ENCODE measurements around the gene S100A2.
A peak's percentile ranks its signal among the peaks of the same experiment; 100 is the strongest.
"Not testable (repeated sequence)": the region's sequence is repeated elsewhere in the genome, so short reads cannot be mapped to it uniquely, and the experiment has no call there.

S100A2 gene

GRCh38 chr1:153588033-153588432 lies 22.4 kb upstream of the S100A2 start:
- not testable (repeated sequence) for DNase-seq

GRCh38 chr1:153587314-153587713 lies 21.7 kb upstream of the S100A2 start:
- no peak for DNase-seq

- DNase-seq, result no peak
Measured at GRCh38 chr1:153586347-153586746, 20.7 kb upstream of the S100A2 start.

- no peak for DNase-seq
Measured at GRCh38 chr1:153585006-153585405, 19.4 kb upstream of the S100A2 start.

- no peak for DNase-seq
Measured at GRCh38 chr1:153583976-153584375, 18.3 kb upstream of the S100A2 start.

GRCh38 chr1:153583514-153583913 lies 17.9 kb upstream of the S100A2 start:
- DNase-seq, result not testable (repeated sequence)

GRCh38 chr1:153582836-153583235 lies 17.2 kb upstream of the S100A2 start:
- not testable (repeated sequence) for DNase-seq

GRCh38 chr1:153578936-153579335 lies 13.3 kb upstream of the S100A2 start:
- DNase-seq, result no peak

- no peak for DNase-seq
Measured at GRCh38 chr1:153578490-153578889, 12.8 kb upstream of the S100A2 start.

- DNase-seq, result no peak
Measured at GRCh38 chr1:153577624-153578051, 12.0 kb upstream of the S100A2 start.

GRCh38 chr1:153577138-153577537 lies 11.5 kb upstream of the S100A2 start:
- no peak for DNase-seq

- DNase-seq, result not testable (repeated sequence)
Measured at GRCh38 chr1:153575497-153575896, 9.9 kb upstream of the S100A2 start.

GRCh38 chr1:153575081-153575491 lies 9.4 kb upstream of the S100A2 start:
- not testable (repeated sequence) for DNase-seq

GRCh38 chr1:153573351-153573750 lies 7.7 kb upstream of the S100A2 start:
- DNase-seq, result no peak

- DNase-seq, result no peak
Measured at GRCh38 chr1:153572569-153573015, 6.9 kb upstream of the S100A2 start.

GRCh38 chr1:153571706-153572105 lies 6.1 kb upstream of the S100A2 start:
- DNase-seq, result no peak

GRCh38 chr1:153570874-153571273 lies 5.2 kb upstream of the S100A2 start:
- no peak for DNase-seq

GRCh38 chr1:153569465-153569864 lies 3.8 kb upstream of the S100A2 start:
- no peak for DNase-seq

- DNase-seq, result peak; percentile 84
Measured at GRCh38 chr1:153568367-153569099, 2.9 kb upstream of the S100A2 start.

- DNase-seq, result peak; percentile 52
Measured at GRCh38 chr1:153567621-153568366, 2.1 kb upstream of the S100A2 start.

GRCh38 chr1:153566414-153567371 lies 1.0 kb upstream of the S100A2 start:
- DNase-seq, result peak; percentile 81

GRCh38 chr1:153563991-153564390 lies 1.7 kb downstream of the S100A2 start:
- DNase-seq, result no peak

GRCh38 chr1:153563483-153563901 lies 2.2 kb downstream of the S100A2 start:
- DNase-seq, result no peak
